Measurements from ENCODE around the gene MORN1. TPM values are rescaled to one million over a fixed set of nuclear protein-coding genes. Genes with fewer than 3 reads are reported as not detected.

MORN1 gene
- total RNA-seq, 1 experiment from 2014 or later, result 5.4 TPM

DNA sequence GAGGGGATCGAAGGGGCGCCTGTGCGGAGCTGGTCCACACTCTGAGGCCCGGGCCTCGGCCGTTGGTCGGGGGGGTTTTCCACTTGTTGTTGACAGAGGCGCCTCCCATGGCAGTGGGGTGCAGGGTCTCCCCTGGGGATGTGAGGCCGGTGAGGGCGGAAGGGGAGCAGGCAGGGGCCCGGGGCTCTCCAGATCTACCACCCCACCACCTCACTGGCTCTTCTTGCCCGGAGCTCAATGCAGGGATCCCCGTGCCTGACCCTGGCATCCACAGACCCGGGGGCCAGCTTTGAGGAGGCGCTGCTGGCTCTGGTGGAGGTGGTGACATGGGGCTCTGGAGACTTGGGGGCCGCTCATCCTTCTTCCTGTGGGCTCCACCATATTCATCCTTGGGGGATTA lies 28.1 kb upstream of the MORN1 start:
- DNase-seq (ENCODE audit: low spot score), result no peak

DNA sequence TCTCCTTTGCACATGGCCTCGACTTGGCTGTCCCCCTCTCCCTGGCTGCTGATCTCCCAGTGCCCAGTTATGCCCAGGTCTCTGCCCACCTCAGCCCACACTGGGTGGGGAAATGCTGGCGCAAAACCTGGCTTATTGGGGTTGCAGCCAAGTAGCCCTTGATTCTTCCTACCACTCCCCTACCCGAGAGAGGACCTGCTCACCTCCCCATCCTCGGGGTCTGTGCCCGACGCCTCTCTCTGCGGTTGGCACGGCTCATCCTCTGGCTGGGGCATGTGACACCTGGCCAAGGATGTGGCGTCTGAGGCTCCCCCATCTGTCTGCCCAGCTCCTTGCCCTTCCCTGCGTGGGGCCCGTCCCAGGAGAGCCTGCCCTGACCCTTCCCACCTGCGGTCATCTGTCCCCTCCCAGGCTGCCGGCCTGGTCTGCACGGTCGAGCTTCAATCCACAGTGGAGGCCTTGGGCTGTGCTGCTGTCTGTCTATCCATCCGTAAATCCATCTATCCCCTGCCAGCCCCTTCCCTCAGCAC lies 27.5 kb upstream of the MORN1 start:
- DNase-seq (ENCODE audit: low spot score), result no peak

DNA sequence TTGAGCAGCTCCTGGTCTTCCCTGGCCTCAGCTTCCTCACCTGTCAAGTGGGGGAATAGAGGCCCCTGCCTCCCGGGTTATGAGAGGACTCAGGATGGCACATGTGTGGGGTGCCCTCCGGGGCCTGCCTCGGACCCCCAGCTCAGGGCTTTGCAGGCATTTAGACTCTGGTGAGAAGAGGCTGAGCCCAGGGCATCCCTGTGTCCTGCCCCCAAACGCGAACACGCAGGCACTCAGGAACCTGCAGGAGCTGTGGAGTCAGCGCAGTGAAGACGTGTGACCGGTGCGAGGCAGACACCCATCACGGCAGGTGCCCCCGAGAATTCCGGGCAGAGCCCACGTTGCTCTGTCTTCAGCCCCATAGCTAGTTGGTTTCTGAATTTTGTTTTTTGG lies 26.5 kb upstream of the MORN1 start:
- no peak for DNase-seq (ENCODE audit: low spot score)

DNA sequence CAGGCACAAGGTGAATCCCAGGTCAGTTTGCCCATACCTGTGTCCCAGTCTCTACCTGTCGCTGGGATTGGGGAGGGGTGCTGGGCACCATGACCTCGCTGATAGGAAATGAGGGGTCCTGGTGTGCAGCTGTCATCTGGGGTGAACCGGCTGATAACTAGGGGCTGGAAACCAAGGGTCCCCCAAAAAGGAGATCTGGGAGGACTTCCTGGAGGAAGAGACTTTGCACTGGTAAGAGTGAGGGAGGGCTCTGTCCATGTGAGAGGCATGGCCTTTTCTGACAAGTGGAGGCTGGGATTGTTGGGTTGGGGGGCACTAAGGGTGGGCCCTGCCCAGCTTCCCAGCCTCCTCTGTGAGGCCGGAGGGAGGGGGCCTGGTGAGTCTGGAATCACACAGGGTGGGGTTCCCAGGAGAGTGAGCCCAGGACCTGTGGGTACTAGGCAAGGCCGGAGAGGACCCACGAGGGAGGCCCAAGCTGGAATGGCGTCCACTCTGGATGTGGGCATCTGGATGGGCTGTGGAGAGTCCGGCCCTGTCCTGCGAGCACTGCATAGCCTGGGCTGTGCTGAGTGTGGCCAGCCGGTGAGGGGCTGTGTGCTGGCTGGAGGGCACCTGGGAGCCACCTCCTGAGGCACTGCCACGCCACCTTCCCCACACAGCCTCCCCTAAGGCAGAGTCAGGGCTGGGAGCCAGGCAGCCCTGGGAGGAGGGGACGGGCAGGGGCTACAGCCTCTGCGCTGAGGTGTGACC lies 25.9 kb upstream of the MORN1 start:
- DNase-seq (ENCODE audit: low spot score), result no peak

DNA sequence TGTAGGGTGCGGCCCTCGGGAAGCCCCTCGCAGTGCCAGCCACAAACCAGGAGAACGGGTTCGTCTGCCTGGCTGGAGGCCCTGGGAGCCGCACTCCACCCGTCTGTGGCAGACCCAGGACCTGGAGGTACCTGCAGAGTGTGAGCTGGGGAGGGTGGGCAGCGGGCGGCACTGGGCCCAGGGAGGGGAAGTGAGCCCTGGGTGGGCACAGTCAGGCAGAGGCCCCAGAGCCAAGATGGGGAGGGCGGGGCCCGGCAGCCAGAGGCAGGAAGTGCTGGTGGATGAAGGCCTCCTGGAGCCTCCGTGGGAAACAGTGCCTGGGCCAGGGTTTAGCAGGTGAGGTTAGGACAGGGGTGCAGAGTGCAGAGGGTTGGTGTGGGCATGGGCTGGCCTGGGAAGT lies 25.0 kb upstream of the MORN1 start:
- no peak for DNase-seq (ENCODE audit: low spot score)

DNA sequence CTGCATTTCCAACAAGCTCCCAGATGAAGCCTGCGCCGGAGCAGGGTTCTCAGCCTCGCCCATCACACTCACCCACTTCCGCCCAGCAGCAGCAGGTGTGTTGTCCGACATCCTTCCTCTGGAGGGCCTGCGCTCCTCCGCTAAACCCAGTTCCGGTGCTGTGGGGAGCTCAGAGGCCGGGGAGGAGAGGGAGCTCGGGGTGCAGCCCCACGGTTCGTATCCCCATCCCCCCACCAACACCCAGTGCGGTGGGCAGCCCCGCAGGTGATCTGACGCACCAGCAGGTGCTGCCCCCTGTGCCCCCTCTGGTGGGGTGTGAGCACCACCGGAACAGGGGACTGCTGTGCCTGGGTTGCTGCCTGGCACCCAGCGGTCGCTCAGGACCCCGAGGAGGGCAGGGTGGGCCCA lies 24.5 kb upstream of the MORN1 start:
- DNase-seq (ENCODE audit: low spot score), result no peak

DNA sequence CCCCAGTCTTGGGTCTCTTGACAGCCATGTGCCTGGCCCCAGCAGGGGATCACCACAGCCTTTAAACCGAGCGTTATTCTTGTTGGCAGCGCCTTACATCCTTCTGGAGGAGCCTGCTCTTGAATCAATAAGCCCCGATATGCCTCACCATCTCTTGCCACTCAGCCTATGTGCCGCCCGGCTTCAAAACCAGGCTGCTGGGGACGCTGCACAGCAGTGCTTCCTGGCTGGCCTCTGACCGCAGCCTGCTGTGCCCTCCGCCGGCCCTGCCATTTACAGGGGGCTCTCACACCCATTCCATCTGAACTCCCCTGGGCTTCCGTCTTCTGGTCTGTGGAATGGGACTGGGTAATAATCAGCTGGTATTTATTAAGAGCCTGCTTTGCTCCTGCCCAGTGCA lies 24.0 kb upstream of the MORN1 start:
- no peak for DNase-seq (ENCODE audit: low spot score)

DNA sequence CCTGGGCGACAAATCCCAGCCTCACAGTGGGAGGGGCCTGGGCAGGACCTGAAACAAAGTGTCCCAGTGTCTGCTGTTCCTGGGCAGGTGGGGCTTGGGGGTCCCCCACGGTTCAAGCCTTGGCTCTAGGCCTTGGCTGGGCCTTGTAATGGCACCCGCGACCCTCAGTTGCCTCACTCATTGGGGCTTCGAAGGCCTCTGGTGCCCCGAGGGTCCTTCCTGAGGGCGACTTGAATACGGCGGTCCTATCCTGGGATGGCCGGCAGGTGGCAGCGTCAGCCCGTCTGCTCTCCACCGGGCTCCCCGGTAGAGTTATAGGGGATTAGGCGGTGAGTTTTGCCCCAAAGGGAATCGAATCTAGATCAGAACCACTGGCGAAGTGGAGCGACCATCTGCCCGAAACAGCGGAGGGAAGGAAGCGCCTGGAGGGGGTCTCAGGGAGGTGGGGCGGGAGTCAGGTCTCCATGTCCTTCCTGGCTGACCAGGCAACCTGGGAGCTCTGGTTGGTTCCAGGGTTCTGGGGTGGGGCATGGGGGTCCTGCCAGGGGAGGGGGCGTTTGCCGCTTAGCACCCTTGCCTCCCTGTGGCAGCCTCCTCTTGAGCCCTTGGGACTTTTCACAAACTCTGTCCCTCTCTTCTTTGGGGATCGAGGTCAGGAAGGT lies 23.1 kb upstream of the MORN1 start:
- peak; percentile 51 for DNase-seq (ENCODE audit: low spot score)

DNA sequence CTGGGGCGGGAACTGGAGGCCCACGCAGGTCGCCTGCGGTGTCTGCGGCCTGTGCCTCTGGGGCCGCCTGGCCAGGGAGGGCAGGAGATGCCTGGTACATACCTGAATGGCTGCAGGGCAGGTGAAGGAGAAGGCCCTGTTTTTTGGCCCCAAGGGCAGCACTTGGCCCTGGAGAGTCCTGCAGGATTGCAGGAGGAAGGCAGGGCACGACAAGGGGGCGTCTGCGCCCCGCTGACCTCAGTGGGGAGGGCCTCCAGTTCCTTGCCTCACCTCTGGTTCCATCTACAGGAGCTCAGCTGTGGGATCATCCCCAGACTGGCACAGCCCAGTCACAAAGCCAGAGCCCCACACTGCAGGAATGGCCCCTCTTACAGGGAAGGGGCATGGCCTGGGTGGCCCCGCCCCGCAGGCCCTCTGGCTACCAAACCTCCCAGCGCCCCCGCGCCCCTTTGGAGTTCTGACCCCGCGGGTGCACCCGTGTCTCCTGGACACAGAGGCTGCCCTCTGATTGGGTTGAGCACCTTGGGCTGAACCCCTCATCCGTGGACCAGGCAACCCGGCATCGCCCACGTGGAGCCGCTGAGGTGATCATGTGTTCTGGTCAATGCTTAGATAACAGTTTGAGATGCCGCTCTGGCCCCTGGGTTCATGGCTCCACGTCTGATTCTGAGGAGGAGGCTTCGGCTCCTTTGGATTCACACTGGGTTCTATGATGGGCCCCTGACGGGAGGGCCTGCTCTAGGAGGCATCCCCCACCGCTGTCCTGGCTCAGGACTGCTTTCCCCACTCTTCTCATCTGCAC lies 22.3 kb upstream of the MORN1 start:
- no peak for DNase-seq (ENCODE audit: low spot score)

DNA sequence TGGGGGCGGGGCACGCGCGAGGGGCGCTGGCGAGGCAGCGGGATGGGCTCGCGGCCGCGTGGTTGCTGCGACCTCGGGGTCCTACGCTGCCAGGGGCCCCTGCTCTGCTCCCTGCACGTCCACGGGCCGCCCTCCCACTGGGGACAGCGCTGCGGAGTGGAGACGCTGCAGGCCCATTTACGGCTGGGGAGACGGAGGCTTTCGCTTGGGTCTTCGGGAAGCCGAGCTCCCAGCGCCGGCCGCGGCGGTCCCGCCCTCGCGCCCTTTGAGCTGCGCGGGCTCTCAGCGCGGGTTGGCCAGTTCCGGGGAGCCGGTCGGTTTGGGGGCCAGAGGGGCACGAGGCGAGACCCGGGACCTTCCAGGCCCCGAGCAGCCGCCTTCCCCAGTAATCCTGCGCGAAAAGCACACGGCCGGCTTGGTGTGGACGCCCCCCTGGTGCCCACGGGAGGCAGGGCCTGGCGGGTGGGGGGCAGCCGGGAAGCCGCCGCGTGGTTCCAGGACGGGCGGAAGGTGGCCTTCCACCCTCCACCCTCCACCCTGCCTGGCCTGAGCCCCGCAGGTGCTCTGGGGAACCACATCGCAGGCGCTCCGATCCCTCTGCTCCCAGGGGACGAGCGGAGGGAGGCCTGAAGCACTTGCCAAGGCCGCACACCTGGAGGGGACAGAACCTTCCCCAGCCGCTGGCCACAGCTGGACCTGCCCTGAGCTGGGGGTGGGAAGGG lies 21.6 kb upstream of the MORN1 start:
- no peak for DNase-seq (ENCODE audit: low spot score)

DNA sequence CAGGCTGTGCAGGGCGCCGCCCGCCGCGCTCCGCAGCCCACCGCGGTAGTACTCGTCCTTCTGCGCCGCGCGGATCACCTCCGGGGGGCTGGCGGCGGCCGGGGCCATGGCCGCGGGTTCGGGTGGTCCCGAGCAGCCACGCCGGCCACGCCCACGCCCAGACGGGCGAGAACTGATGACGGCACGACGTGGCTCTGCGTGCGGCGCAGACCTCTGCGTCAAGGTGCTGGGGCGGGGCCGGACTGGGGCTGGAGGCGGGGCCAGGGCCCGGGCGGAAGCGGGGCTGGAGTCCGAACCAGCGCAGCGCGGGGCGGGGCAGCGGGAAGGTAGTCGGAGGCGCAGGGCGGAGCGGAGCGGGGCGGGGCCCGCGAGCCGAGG lies 21.0 kb upstream of the MORN1 start, which contains the start of gene PEX10:
TSS of gene PEX10 (minus strand) at position 170 of the 378 bp plus-strand sequence. CDS start at position 108, 62 bp downstream.
- DNase-seq (ENCODE audit: low spot score), result peak; percentile 94

DNA sequence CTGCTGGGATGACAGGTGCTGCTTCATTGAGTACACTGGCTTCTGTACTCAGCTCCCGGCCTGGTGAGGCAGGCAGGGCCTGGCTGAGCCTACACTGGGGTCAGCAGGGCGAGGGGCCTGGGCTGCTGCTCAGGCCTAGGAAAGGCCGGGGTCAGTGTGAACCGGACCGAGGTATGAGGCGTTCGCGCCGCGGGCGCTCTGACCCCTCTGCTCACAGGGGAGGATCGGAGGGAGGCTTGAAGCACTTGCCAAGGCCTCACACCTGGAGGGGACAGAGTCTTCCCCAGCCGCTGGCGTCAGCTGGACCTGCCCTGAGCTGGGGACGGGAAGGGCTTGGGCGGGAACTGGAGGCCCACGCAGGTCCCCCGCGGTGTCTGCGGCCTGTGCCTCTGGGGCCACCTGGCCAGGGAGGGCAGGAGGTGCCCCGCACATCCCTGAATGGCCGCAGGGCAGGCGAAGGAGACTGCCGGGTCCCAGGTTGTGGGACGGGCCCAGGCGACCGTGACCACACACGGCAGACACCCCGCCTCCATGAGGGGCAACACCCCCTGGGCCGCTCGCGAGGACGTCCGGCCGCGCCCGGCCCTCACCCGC lies 20.5 kb upstream of the MORN1 start:
- no peak for DNase-seq (ENCODE audit: low spot score)

DNA sequence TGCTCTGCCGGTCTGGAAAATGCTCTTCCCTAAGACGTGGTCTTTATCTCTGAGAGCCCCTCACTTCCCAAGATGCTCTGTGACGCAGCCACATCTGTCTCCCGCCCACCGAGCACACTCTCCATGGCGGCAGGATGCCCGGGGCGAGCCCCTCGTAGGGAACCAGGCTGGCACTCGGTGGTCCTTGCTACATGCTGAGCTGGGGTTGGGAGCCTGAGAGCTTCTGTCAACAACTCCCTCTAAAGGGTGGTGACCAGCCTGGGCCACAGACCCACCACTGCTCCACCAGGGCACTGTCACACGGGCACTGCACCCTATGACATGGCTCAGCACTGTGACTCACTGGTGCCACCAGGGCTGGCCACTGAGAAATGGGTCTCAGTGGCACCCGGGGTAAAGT lies 18.4 kb upstream of the MORN1 start:
- DNase-seq (ENCODE audit: low spot score), result no peak

DNA sequence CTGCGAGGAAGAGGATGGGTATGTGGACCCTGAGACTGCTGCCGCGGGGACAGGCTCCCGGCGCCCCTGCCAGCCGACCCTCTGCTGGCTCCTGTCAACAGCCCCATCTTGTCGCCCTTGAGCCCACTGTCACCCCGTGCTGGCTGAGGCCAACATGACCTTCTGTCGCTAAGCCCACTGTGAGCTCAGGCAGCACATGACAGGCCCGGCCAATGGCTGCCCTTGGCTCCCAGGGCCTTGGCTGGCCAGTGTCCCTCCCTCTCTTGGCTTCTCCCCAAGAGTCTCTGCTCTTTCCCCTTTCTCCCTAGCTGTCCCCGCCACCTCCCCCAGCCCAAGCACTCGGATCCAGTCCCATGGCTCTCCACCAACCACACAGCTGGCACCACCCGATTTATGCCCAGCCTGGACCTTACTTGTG lies 17.5 kb upstream of the MORN1 start:
- DNase-seq (ENCODE audit: low spot score), result no peak

DNA sequence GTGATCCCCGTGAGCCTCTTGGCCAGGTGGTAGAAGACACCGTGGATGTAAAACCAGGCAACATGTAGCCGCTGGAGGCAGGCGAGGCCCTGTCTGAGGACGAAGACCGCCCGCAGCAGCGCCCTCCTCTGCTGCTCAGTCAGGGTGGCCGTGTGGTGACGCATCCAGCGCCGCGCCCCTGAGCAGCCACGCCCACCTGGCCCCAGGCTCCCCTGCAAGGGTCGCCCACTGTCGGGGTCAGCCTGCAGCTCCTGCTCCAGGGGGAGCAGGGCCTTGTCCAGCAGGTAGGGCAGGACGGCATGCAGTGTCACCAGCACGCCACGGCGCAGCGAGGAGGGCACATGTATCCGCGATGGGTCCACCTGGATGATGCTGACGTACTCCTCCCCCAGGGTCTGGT lies 17.1 kb upstream of the MORN1 start:
- DNase-seq (ENCODE audit: low spot score), result no peak

DNA sequence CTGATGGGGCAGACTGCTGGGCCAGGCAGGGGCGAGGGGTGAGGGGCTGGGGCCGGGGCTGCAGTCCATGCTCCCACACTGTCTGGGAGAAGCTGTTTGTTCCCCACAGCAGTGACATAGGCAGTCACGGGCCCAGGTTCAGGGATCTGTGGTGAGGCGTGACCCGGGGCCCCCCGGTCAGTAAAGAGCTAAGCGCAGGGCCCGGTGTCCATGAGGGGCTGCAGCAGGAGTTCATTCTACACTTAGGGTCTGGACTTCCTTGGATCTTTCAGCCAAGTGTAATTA lies 16.6 kb upstream of the MORN1 start:
- DNase-seq (ENCODE audit: low spot score), result no peak

DNA sequence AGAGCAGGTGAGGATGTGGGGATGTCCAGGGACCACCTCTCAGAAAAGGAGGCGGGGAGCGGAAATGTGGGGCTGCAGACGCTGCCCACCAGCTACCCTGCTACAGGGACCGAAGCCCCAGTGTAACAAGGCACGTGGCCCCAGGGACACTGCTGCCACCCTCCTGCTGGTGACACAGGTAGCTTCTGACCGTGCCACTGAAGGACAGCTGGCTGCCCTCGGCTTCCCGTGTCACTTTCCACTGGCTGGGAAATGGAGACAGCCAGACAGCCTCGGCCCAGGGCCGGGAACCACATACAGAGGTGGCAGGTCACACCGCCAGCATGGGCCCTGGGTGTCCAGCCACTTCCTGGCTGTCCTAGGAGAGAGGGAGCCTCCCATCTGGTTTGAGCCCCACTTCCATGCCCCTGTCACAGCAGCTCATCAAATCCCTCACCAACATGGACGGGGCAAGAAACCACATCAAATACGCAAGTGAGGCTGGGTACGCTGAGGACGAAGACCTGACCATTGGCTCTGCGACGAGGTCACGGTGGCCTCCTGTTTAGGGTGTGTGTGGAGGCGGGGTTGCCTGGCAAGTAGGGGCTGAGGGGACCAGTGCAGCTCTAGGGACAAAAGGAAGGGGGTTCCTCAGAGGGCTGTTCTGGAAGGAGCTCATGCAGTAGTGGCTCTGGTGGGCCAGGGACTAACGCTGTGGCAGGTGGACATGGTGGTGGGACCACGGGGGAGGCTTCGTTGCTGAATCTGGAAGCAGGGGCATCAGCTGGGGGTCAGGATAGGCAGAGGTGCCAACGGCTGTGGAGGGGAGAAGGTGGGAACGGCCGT lies 16.0 kb upstream of the MORN1 start:
- no peak for DNase-seq (ENCODE audit: low spot score)

DNA sequence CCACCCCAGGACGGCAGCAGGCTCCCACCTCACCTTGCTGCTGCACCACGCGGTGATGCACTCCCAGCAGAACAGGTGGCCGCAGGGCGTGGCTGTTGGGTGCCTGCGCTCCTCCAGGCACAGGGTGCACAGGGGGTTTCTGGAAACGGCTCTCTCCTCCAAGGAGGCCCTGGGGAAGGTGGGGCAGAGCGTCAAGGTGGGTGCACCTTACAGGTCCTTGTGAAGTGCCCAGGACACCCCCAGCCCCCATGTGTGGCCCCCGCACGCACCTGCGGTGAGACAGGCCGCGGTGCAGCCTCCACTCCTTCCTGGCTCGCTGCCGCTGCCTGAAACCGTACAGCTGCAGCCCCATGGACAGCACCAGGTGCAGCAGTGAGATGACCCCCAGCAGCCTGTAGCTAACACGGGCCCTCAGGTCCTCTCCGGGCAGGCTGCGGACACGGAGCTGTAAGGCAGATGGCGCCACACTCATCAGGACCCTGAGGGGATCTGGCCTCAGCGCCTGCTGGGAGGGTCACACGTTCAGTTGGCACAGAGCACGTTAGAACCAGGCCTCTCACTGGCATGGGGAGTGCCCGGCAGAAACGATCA lies 15.2 kb upstream of the MORN1 start:
- no peak for DNase-seq (ENCODE audit: low spot score)

DNA sequence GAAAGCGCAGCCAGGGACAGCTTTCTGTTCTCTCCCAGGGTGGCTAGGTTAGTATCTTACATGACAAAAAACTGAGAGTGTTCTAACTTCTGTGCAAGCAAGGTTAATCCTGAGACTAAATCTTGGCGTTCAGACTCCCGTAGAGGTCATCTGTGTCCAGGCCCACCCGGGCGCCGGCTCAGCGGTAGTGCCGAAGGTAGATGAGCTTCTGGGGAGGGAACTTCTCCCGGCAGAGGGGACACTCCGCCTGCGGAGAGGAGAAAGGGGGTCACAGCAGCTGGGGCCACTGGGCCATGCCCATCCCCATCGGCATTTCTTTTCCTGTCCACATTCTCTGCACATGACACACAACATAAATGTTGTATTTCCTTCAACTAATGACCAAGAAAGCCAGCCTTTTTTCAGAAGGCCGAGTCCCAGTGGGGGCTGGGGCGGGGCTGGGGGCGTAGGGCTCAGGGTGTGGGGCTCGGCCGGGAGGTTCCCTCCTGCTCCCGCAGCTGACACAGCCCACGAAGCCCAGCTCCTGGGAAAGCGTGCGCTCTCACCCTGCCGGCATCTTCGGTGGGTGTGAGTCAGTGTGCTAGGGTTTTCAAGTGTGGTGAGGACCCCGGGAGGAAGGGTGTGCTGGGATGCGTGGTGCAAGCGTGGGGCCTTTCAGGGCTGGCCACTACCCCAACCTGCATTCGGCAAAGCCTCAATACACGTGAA lies 14.4 kb upstream of the MORN1 start:
- no peak for DNase-seq (ENCODE audit: low spot score)
